WTC11 (cell line): ENCODE data around the gene HTR3A. TPM values are rescaled to one million over a fixed set of nuclear protein-coding genes. Genes with fewer than 3 reads are reported as not detected.

Experiments
- ATAC-seq: fragments of 200-7000 bp; cut with Tn5 transposase; 2 replicates; pipeline ENCODE4 v1.10.0; 2021; ENCODE audit warnings: mild to moderate bottlenecking, moderate library complexity
- CTCF ChIA-PET: fragments of 300-600 bp; sonication (Branson Sonifier 250); formaldehyde crosslinking; loops from one replicate; lab custom pipeline; 2021; ENCODE audit warnings: antibody characterized with exemption; lab: Charles Lee
- POLR2A ChIA-PET: fragments of 350-600 bp; sonication (Branson Sonifier 250); formaldehyde crosslinking; loops from one replicate; lab custom pipeline; 2021; ENCODE audit warnings: antibody characterized with exemption; lab: Charles Lee
- DNase-seq: peaks from one replicate; pipeline ENCODE4 v3.0.0; 2021; ENCODE audit warnings: low spot score
- H3K27ac Mint-ChIP-seq: 2 replicates; pipeline ENCODE4 v1.8.0; 2021; ENCODE audit warnings: mixed read lengths
- H3K27me3 Mint-ChIP-seq: 2 replicates; pipeline ENCODE4 v1.8.0; 2021; ENCODE audit warnings: low read depth, mild to moderate bottlenecking, moderate library complexity, mixed read lengths
- H3K36me3 Mint-ChIP-seq: 2 replicates; pipeline ENCODE4 v1.8.0; 2021; ENCODE audit warnings: mixed read lengths
- H3K4me1 Mint-ChIP-seq: 2 replicates; pipeline ENCODE4 v1.8.0; 2022; ENCODE audit warnings: mixed read lengths
- H3K4me3 Mint-ChIP-seq: 2 replicates; pipeline ENCODE4 v1.8.0; 2021; ENCODE audit warnings: mild to moderate bottlenecking, moderate library complexity, mixed read lengths
- H3K9me3 Mint-ChIP-seq: 2 replicates; pipeline ENCODE4 v1.8.0; 2021; ENCODE audit warnings: mixed read lengths
- AFF4 ChIP-seq: sonication (generic); formaldehyde crosslinking; IDR thresholded peaks from 2 replicates; pipeline ENCODE4 v1.8.1; 2023; ENCODE audit warnings: mild to moderate bottlenecking, missing genetic modification reagents, borderline replicate concordance
- ARID4B ChIP-seq: sonication (generic); formaldehyde crosslinking; IDR thresholded peaks from 2 replicates; pipeline ENCODE4 v1.8.0; 2023; ENCODE audit warnings: missing genetic modification reagents, mild to moderate bottlenecking, borderline replicate concordance
- ATF1 ChIP-seq: sonication (generic); formaldehyde crosslinking; IDR thresholded peaks from 2 replicates; pipeline ENCODE4 v1.8.1; 2023; ENCODE audit warnings: mild to moderate bottlenecking, moderate library complexity, missing genetic modification reagents
- ATF2 ChIP-seq: sonication (generic); formaldehyde crosslinking; IDR thresholded peaks from 2 replicates; pipeline ENCODE4 v1.8.1; 2022; ENCODE audit warnings: low read depth, missing genetic modification reagents, borderline replicate concordance
- ATF6 ChIP-seq: sonication (generic); formaldehyde crosslinking; IDR thresholded peaks from 2 replicates; pipeline ENCODE4 v1.8.1; 2023; ENCODE audit warnings: mild to moderate bottlenecking, missing genetic modification reagents
- CDX4 ChIP-seq: fragments of 250-450 bp; sonication (Bioruptor Pico); IDR thresholded peaks from 2 replicates; pipeline ENCODE4 v1.9.0; 2021; ENCODE audit warnings: moderate library complexity, mild to moderate bottlenecking, inconsistent platforms, borderline replicate concordance
- FOXJ3 ChIP-seq: sonication (generic); formaldehyde crosslinking; IDR thresholded peaks from 2 replicates; pipeline ENCODE4 v1.9.0; 2021; ENCODE audit warnings: missing genetic modification reagents, mild to moderate bottlenecking, borderline replicate concordance
- JAZF1 ChIP-seq: fragments of 250-450 bp; sonication (Bioruptor Pico); IDR thresholded peaks from 2 replicates; pipeline ENCODE4 v1.9.0; 2021; ENCODE audit warnings: moderate library complexity, mild to moderate bottlenecking, inconsistent platforms
- NFE2L1 ChIP-seq: sonication (generic); formaldehyde crosslinking; IDR thresholded peaks from 2 replicates; pipeline ENCODE4 v1.8.1; 2023; ENCODE audit warnings: missing genetic modification reagents
- NR2C2 ChIP-seq: sonication (generic); formaldehyde crosslinking; IDR thresholded peaks from 2 replicates; pipeline ENCODE4 v1.8.0; 2022; ENCODE audit warnings: mild to moderate bottlenecking, missing genetic modification reagents
- SMAD3 ChIP-seq: sonication (generic); formaldehyde crosslinking; IDR thresholded peaks from 2 replicates; pipeline ENCODE4 v1.8.0; 2022; ENCODE audit warnings: missing genetic modification reagents, mild to moderate bottlenecking, borderline replicate concordance
- SOX15 ChIP-seq: fragments of 250-450 bp; sonication (Bioruptor Pico); IDR thresholded peaks from 2 replicates; pipeline ENCODE4 v1.9.0; 2021; ENCODE audit warnings: mild to moderate bottlenecking
- ZBTB21 ChIP-seq: sonication (generic); formaldehyde crosslinking; IDR thresholded peaks from 2 replicates; pipeline ENCODE4 v1.8.1; 2023; ENCODE audit warnings: mild to moderate bottlenecking, missing genetic modification reagents, borderline replicate concordance
- total RNA-seq: library from RNA; stranded (reverse); gene quantifications from 3 replicates; pipeline ENCODE4 v1.2.3, GENCODE V29; 2021
- TF ChIP-seq, protein P1 (sequence below): sonication (generic); formaldehyde crosslinking; IDR thresholded peaks from 2 replicates; pipeline ENCODE4 v1.8.1; 2022; ENCODE audit warnings: mild to moderate bottlenecking, missing genetic modification reagents, moderate library complexity, borderline replicate concordance
- TF ChIP-seq, protein P2 (sequence below): sonication (generic); formaldehyde crosslinking; IDR thresholded peaks from 2 replicates; pipeline ENCODE4 v1.8.1; 2023; ENCODE audit warnings: mild to moderate bottlenecking, missing genetic modification reagents, moderate library complexity

HTR3A gene
- total RNA-seq, 1 experiment from 2014 or later: 4.1 TPM

DNA sequence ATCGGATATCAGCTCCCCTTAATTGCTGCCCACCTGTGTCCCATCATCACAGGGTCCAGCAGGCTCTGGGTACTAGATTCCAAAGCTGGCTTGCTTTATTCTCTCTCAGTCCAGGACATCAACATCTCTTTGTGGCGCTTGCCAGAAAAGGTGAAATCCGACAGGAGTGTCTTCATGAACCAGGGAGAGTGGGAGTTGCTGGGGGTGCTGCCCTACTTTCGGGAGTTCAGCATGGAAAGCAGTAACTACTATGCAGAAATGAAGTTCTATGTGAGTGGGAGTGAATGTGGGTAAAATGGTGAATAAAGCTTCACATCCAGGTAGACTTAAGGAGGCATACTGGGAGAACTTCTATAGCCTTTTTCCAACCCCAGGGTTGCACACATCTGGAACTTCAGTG, 11.0 kb downstream of the HTR3A start:
- CTCF ChIA-PET: no interaction called here
- no peaks in the 10 kb centered on the region for H3K36me3 Mint-ChIP-seq
- no peaks in the 10 kb centered on the region for H3K9me3 Mint-ChIP-seq
- no peaks in the 10 kb centered on the region for H3K4me1 Mint-ChIP-seq
- POLR2A ChIA-PET: interaction anchor here (1.0 kb wide), 1 partner anchor 9 kb away, joined by 3 read pairs; no protein-coding TSS in a partner anchor
- H3K4me3 Mint-ChIP-seq: no peak overlapping the region
- TF ChIP-seq NFE2L1 (CRISPR knock-in tag) (no peak), FOXJ3 (CRISPR knock-in tag) (no peak), ZBTB21 (CRISPR knock-in tag) (no peak), NR2C2 (CRISPR knock-in tag) (no peak), ATF2 (CRISPR knock-in tag) (no peak), ARID4B (no peak), ATF1 (CRISPR knock-in tag) (no peak), SMAD3 (CRISPR knock-in tag) (no peak), ATF6 (CRISPR knock-in tag) (no peak), CDX4 (CRISPR knock-in tag) (no peak), JAZF1 (CRISPR knock-in tag) (no peak), AFF4 (CRISPR knock-in tag) (no peak), SOX15 (no peak)
- TF ChIP-seq, protein P1, sequence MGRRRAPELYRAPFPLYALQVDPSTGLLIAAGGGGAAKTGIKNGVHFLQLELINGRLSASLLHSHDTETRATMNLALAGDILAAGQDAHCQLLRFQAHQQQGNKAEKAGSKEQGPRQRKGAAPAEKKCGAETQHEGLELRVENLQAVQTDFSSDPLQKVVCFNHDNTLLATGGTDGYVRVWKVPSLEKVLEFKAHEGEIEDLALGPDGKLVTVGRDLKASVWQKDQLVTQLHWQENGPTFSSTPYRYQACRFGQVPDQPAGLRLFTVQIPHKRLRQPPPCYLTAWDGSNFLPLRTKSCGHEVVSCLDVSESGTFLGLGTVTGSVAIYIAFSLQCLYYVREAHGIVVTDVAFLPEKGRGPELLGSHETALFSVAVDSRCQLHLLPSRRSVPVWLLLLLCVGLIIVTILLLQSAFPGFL (CRISPR knock-in tag): no peak
- TF ChIP-seq, protein P2, sequence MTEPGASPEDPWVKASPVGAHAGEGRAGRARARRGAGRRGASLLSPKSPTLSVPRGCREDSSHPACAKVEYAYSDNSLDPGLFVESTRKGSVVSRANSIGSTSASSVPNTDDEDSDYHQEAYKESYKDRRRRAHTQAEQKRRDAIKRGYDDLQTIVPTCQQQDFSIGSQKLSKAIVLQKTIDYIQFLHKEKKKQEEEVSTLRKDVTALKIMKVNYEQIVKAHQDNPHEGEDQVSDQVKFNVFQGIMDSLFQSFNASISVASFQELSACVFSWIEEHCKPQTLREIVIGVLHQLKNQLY (CRISPR knock-in tag): no peak
- H3K27ac Mint-ChIP-seq: no peak overlapping the region
- no peak for DNase-seq
- H3K27me3 Mint-ChIP-seq: no peaks in the 10 kb centered on the region
- no peak for ATAC-seq
